ENCODE data around the gene SAP30L. TPM values are rescaled to one million over a fixed set of nuclear protein-coding genes. Genes with fewer than 3 reads are reported as not detected.

The SAP30L gene
- total and polyA plus RNA-seq, 5 donors = 13.5 to 34.0 (median 27.9) TPM

DNA sequence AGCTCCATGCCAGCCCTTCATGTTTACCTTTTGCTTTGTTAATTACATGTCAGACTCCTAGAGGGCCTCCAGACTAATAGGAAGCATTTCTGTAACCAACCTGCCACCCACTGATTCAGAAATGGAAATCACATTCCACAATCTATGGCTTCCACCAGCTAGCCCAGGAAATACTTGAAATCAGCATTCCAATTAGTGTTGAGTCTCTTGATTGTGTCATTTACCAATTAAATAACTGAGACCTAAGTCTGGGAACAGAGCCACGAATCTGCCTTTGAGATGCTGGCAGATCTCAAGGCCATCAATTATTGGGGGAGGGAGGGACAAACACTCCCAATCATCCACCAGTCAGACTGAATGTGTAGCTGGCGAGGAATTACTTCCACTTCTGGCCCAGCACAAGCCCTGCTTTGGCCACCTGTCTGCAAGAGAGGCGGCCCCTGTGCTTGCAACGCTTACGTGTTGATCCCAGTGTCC is 27.4 kb upstream of the SAP30L start:
- Histone ChIP-seq H3K27ac (ENCODE audit: low read length) (no peak overlapping the region), H3K4me1 (ENCODE audit: control insufficient read depth, insufficient read depth, low read length) (no peaks in the 10 kb centered on the region), H3K9me3 (ENCODE audit: control insufficient read depth, low read length) (no peaks in the 10 kb centered on the region), H3K4me3 (ENCODE audit: low read length) (no peak overlapping the region), H3K27me3 (ENCODE audit: control insufficient read depth, insufficient read depth) (no peaks in the 10 kb centered on the region)
- no peak for ATAC-seq
- no peak for DNase-seq
- intact Hi-C loops (cut with DNase I) = no loop called here
- WGBS = 86% methylated on average over 5 of the region's 5 CpGs

DNA sequence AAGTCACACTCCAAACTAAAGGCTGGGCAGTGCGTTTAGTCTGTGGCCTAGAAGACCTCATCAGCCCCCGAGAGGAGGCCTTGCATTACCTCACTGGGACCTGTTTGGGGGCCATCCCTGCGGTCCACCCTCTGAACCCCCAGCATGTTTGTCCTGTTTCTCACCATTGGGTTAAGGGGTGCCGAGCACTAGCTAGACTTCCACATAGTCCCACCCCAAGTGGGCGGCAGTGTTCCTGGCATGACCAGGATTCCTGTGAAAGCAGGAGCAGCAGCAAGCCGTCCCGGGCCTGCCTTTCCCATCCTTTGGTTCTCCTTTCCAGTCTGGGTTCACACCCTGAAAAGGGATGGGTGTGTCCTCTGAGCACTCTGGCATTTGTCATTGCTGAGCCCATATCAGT is 26.6 kb upstream of the SAP30L start:
- no peak for DNase-seq
- ATAC-seq = no peak
- H3K4me3 ChIP-seq (ENCODE audit: low read length) = no peak overlapping the region
- no peaks in the 10 kb centered on the region for H3K27me3 ChIP-seq (ENCODE audit: control insufficient read depth, insufficient read depth)
- intact Hi-C loops (cut with DNase I) = no loop called here
- no peaks in the 10 kb centered on the region for H3K4me1 ChIP-seq (ENCODE audit: control insufficient read depth, insufficient read depth, low read length)
- no peaks in the 10 kb centered on the region for H3K9me3 ChIP-seq (ENCODE audit: control insufficient read depth, low read length)
- H3K27ac ChIP-seq (ENCODE audit: low read length) = no peak overlapping the region
- 85% methylated on average over 7 of the region's 7 CpGs for WGBS

DNA sequence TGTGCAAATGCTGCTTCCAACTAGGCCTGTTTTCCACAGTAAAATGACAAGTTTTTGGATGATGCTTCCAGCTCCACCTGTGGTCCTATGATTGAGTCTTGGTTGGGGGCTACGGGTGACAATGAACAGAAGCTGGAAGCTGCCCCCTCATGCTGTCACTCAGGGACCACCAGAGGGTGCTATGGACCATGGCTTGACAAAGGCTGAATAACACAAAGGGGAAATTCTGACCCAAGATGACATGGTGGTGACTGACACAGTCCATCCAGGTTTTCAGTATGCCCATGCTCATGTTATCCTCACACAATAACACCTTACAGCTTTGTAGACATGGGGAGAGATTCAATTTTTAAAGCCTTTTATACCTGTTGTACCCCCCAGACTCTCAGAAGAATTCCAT is 23.9 kb upstream of the SAP30L start:
- no peaks in the 10 kb centered on the region for H3K9me3 ChIP-seq (ENCODE audit: control insufficient read depth, low read length)
- no peaks in the 10 kb centered on the region for H3K4me1 ChIP-seq (ENCODE audit: control insufficient read depth, insufficient read depth, low read length)
- ATAC-seq (no peak), DNase-seq (no peak)
- intact Hi-C loops (cut with DNase I) = no loop called here
- H3K27ac ChIP-seq (ENCODE audit: low read length) = no peak overlapping the region
- WGBS = 58% methylated on average over 1 of the region's 1 CpG
- no peaks in the 10 kb centered on the region for H3K27me3 ChIP-seq (ENCODE audit: control insufficient read depth, insufficient read depth)
- no peak overlapping the region for H3K4me3 ChIP-seq (ENCODE audit: low read length)

DNA sequence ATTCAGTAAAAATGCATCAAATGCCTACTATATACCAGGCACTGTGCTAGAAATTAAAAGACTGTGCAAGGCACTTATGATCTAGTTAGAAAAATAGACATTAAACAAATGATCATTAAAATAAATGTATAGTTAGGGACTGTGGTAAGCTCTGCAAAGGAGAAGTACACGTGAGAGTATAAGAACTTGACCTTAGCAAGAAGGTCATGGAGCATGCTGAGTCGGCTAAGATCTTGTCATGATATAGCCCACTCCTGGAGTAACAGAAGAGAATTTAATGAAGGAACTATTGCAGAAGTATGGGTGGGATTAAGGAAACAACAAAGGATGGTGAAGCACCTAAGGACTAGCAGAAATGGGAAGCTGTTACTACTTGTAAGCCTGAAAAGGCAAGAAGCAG is 23.5 kb upstream of the SAP30L start:
- no peak overlapping the region for H3K4me3 ChIP-seq (ENCODE audit: low read length)
- H3K4me1 ChIP-seq (ENCODE audit: control insufficient read depth, insufficient read depth, low read length) = no peaks in the 10 kb centered on the region
- WGBS = 85% methylated on average over 2 of the region's 2 CpGs
- H3K27ac ChIP-seq (ENCODE audit: low read length) = no peak overlapping the region
- ATAC-seq (no peak), DNase-seq (no peak)
- no peaks in the 10 kb centered on the region for H3K9me3 ChIP-seq (ENCODE audit: control insufficient read depth, low read length)
- H3K27me3 ChIP-seq (ENCODE audit: control insufficient read depth, insufficient read depth) = no peaks in the 10 kb centered on the region
- intact Hi-C loops (cut with DNase I) = no loop called here

GRCh38 chr5:154428208-154428607 is 17.6 kb upstream of the SAP30L start:
- ATAC-seq = no peak
- WGBS = 97% methylated on average over 3 of the region's 3 CpGs

GRCh38 chr5:154429341-154429740 is 16.5 kb upstream of the SAP30L start:
- no peak for DNase-seq
- H3K4me1 ChIP-seq (ENCODE audit: control insufficient read depth, insufficient read depth, low read length) = no peaks in the 10 kb centered on the region
- H3K27ac ChIP-seq (ENCODE audit: low read length) = no peak overlapping the region
- 98% methylated on average over 1 of the region's 1 CpG for WGBS
- no peaks in the 10 kb centered on the region for H3K27me3 ChIP-seq (ENCODE audit: control insufficient read depth, insufficient read depth)
- H3K4me3 ChIP-seq (ENCODE audit: low read length) = no peak overlapping the region
- H3K9me3 ChIP-seq (ENCODE audit: control insufficient read depth, low read length) = no peaks in the 10 kb centered on the region
- ATAC-seq = no peak
- intact Hi-C loops (cut with DNase I) = no loop called here

More at GRCh38 chr5:154428208-154428607, 17.6 kb upstream of the SAP30L start:
- Histone ChIP-seq H3K4me3 (ENCODE audit: low read length) (no peak overlapping the region), H3K9me3 (ENCODE audit: control insufficient read depth, low read length) (no peaks in the 10 kb centered on the region), H3K27ac (ENCODE audit: low read length) (no peak overlapping the region), H3K4me1 (ENCODE audit: control insufficient read depth, insufficient read depth, low read length) (no peaks in the 10 kb centered on the region), H3K27me3 (ENCODE audit: control insufficient read depth, insufficient read depth) (no peaks in the 10 kb centered on the region)
- no peak for DNase-seq
- intact Hi-C loops (cut with DNase I) = no loop called here

DNA sequence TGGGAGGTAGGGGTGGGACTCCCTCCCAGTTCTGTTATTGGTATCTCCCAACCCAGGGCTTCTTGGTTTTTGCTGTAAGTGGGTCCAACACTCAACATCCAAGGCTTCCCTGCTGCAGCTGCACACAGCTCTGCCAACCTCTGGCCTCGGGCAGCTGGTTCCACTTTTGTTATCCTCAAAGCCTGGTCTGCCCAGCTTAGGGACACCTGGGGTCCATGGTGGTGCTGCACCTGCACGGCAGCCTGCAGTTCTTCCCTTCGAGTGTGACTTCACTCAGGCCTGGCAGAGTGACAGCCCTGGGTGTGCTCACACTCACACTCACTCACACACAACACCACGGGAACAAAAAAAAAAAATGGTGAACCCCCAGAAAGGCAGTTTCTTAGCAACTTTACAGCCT is 15.3 kb upstream of the SAP30L start:
- intact Hi-C loops (cut with DNase I) = no loop called here
- no peak overlapping the region for H3K27ac ChIP-seq (ENCODE audit: low read length)
- no peaks in the 10 kb centered on the region for H3K9me3 ChIP-seq (ENCODE audit: control insufficient read depth, low read length)
- ATAC-seq (no peak), DNase-seq (no peak)
- 75% methylated on average over 4 of the region's 4 CpGs for WGBS
- H3K4me1 ChIP-seq (ENCODE audit: control insufficient read depth, insufficient read depth, low read length) = no peaks in the 10 kb centered on the region
- no peaks in the 10 kb centered on the region for H3K27me3 ChIP-seq (ENCODE audit: control insufficient read depth, insufficient read depth)
- no peak overlapping the region for H3K4me3 ChIP-seq (ENCODE audit: low read length)

DNA sequence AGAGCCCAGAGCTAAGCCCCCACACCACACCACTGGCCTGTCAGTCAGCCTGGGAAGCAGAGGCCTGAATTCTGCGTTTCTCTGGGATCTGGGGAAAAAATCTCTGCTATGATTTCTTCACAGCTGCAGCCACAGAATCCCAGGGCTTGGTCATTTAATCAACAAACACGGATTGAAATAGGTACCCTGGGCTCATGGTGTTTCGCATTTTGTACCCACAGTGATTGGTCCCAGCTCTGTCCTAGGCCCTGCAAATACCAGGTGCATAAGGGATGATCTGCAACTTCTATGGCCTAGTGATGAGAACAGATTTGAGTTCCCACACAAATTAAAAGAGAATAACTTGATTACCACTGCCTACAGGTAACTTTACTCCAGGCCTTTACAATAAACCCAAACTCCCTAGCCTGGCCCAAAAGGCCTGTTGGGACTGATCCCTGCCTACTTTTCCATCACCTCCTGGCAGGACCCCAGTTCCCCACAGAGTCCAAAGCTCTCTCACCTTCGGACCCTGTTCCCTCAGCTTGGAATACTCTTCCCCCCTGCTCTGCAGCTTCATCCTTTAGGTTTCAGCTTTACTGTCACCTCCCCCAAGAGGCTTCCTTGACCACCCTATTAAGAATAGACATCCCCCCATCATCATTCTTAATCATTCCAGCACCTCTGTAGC is 14.7 kb upstream of the SAP30L start:
- H3K4me3 ChIP-seq (ENCODE audit: low read length) = no peak overlapping the region
- 85% methylated on average over 4 of the region's 4 CpGs for WGBS
- H3K27ac ChIP-seq (ENCODE audit: low read length) = no peak overlapping the region
- no peaks in the 10 kb centered on the region for H3K4me1 ChIP-seq (ENCODE audit: control insufficient read depth, insufficient read depth, low read length)
- no peak for DNase-seq
- no peaks in the 10 kb centered on the region for H3K9me3 ChIP-seq (ENCODE audit: control insufficient read depth, low read length)
- intact Hi-C loops (cut with DNase I) = no loop called here
- H3K27me3 ChIP-seq (ENCODE audit: control insufficient read depth, insufficient read depth) = no peaks in the 10 kb centered on the region
- no peak for ATAC-seq

GRCh38 chr5:154435226-154435625 is 10.6 kb upstream of the SAP30L start:
- no peak overlapping the region for H3K4me3 ChIP-seq (ENCODE audit: low read length)
- no peak for ATAC-seq
- intact Hi-C loops (cut with DNase I) = no loop called here
- H3K4me1 ChIP-seq (ENCODE audit: control insufficient read depth, insufficient read depth, low read length) = no peaks in the 10 kb centered on the region
- 98% methylated on average over 3 of the region's 3 CpGs for WGBS
- no peak overlapping the region for H3K27ac ChIP-seq (ENCODE audit: low read length)
- no peaks in the 10 kb centered on the region for H3K9me3 ChIP-seq (ENCODE audit: control insufficient read depth, low read length)
- no peak for DNase-seq
- no peaks in the 10 kb centered on the region for H3K27me3 ChIP-seq (ENCODE audit: control insufficient read depth, insufficient read depth)

- H3K4me1 ChIP-seq (ENCODE audit: control insufficient read depth, insufficient read depth, low read length) = no peaks in the 10 kb centered on the region
- intact Hi-C loops (cut with DNase I) = no loop called here
- ATAC-seq (no peak), DNase-seq (no peak)
- no peak overlapping the region for H3K4me3 ChIP-seq (ENCODE audit: low read length)
- H3K27me3 ChIP-seq (ENCODE audit: control insufficient read depth, insufficient read depth) = no peaks in the 10 kb centered on the region
- H3K27ac ChIP-seq (ENCODE audit: low read length) = no peak overlapping the region
- 92% methylated on average over 5 of the region's 5 CpGs for WGBS
- no peaks in the 10 kb centered on the region for H3K9me3 ChIP-seq (ENCODE audit: control insufficient read depth, low read length)
These were observed 8.4 kb upstream of the SAP30L start for GRCh38 chr5:154437281-154437965.

DNA sequence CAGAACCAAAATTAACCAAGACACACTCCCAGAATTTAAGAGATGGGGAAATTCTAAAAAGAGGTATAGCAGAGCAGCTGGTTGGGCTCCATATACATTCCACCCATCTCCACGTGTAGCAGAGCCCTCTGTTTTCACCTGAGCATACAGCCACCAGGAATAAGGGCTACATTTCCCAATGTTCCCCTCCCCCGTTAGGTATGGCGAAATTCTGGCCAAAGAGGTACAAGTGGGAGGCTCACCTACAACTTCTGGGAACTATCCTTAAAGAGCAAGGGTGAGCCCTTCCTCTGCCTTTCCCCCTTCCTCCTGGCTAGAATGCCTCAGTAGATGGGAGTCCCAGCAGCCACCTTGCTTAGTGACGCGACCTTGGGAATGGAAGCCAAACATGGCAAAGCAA is 5.3 kb upstream of the SAP30L start:
- WGBS = 90% methylated on average over 5 of the region's 5 CpGs
- no peaks in the 10 kb centered on the region for H3K27me3 ChIP-seq (ENCODE audit: control insufficient read depth, insufficient read depth)
- H3K27ac ChIP-seq (ENCODE audit: low read length) = no peak overlapping the region
- intact Hi-C loops (cut with DNase I) = no loop called here
- no peaks in the 10 kb centered on the region for H3K4me1 ChIP-seq (ENCODE audit: control insufficient read depth, insufficient read depth, low read length)
- H3K4me3 ChIP-seq (ENCODE audit: low read length) = no peak overlapping the region
- DNase-seq (no peak), ATAC-seq (no peak)
- no peaks in the 10 kb centered on the region for H3K9me3 ChIP-seq (ENCODE audit: control insufficient read depth, low read length)

Data from right cardiac atrium (tissue), 5 donors.